DOHH2 (cell line): ENCODE results near the gene CDCA7.
A peak's percentile ranks its signal among the peaks of the same experiment; 100 is the strongest.

Experiments used
- H3F3A ChIP-seq: fragments of 200-600 bp; sonication (generic), shearing (Covaris generic); 2 replicates; pipeline ENCODE4 v1.6.0; 2016; ENCODE audit warnings: antibody characterized with exemption, mild to moderate bottlenecking; ENCODE audit not compliant: control insufficient read depth, insufficient read depth
- H3K27ac ChIP-seq: fragments of 200-600 bp; sonication (generic); 2 replicates; pipeline ENCODE4 v1.5.1; 2014; ENCODE audit warnings: low read depth, mild to moderate bottlenecking, low read length, moderate library complexity
- H3K27me3 ChIP-seq: fragments of 200-600 bp; sonication (generic); 2 replicates; pipeline ENCODE4 v1.6.1; 2014; ENCODE audit warnings: mild to moderate bottlenecking, low read length, mixed read lengths; ENCODE audit not compliant: control insufficient read depth
- H3K36me3 ChIP-seq: fragments of 200-600 bp; sonication (generic); 2 replicates; pipeline ENCODE4 v1.6.1; 2014; ENCODE audit warnings: mild to moderate bottlenecking, low read length, moderate library complexity, mixed read lengths; ENCODE audit not compliant: control insufficient read depth
- H3K4me1 ChIP-seq: fragments of 200-600 bp; sonication (generic); 2 replicates; pipeline ENCODE4 v1.6.1; 2014; ENCODE audit warnings: mild to moderate bottlenecking, low read length, mixed read lengths; ENCODE audit not compliant: control insufficient read depth
- H3K4me2 ChIP-seq: fragments of 200-600 bp; sonication (generic); 2 replicates; pipeline ENCODE4 v1.6.0; 2014; ENCODE audit warnings: mild to moderate bottlenecking, low read length, moderate library complexity
- H3K4me3 ChIP-seq: fragments of 200-600 bp; sonication (generic); 2 replicates; pipeline ENCODE4 v1.5.1; 2014; ENCODE audit warnings: mild to moderate bottlenecking, low read length, mixed read lengths
- H3K79me2 ChIP-seq: fragments of 200-600 bp; sonication (generic); 2 replicates; pipeline ENCODE4 v1.6.1; 2014; ENCODE audit warnings: mild to moderate bottlenecking, low read length, mixed read lengths; ENCODE audit not compliant: control insufficient read depth
- H3K9me2 ChIP-seq: fragments of 200-600 bp; sonication (generic); replicated peaks from 2 replicates; pipeline ENCODE4 v1.6.1; 2014; ENCODE audit warnings: mild to moderate bottlenecking, low read length, mixed read lengths; ENCODE audit not compliant: control insufficient read depth
- H3K9me3 ChIP-seq: fragments of 200-600 bp; sonication (generic); 2 replicates; pipeline ENCODE4 v1.6.1; 2014; ENCODE audit warnings: antibody characterized with exemption, low read length, mixed read lengths; ENCODE audit not compliant: control insufficient read depth, insufficient read depth
- H4K20me1 ChIP-seq: fragments of 200-600 bp; sonication (generic); 2 replicates; pipeline ENCODE4 v1.6.0; 2014; ENCODE audit warnings: low read depth, mild to moderate bottlenecking, antibody characterized with exemption, low read length, moderate library complexity; ENCODE audit not compliant: control insufficient read depth, insufficient read depth
- EZH2phosphoT487 ChIP-seq: fragments of 200-600 bp; sonication (generic); IDR thresholded peaks from 2 replicates; pipeline ENCODE4 v1.6.1; 2017; ENCODE audit warnings: borderline replicate concordance, mild to moderate bottlenecking, antibody characterized with exemption, low read length, moderate library complexity, mixed read lengths
- TF ChIP-seq, protein P1 (sequence below): fragments of 200-600 bp; sonication (generic); IDR thresholded peaks from one replicate; pipeline ENCODE4 v1.5.1; 2014; ENCODE audit warnings: antibody characterized with exemption, mild to moderate bottlenecking, low read depth, low read length; ENCODE audit not compliant: poor library complexity, severe bottlenecking

Gene CDCA7

GRCh38 chr2:173399229-173399628, 44.6 kb downstream of the CDCA7 start:
- no peaks in the 10 kb centered on the region for H3K9me3 ChIP-seq
- no peaks in the 10 kb centered on the region for H3F3A ChIP-seq
- H3K79me2 ChIP-seq: no peaks in the 10 kb centered on the region
- no peaks in the 10 kb centered on the region for H3K36me3 ChIP-seq
- TF ChIP-seq, protein P1, sequence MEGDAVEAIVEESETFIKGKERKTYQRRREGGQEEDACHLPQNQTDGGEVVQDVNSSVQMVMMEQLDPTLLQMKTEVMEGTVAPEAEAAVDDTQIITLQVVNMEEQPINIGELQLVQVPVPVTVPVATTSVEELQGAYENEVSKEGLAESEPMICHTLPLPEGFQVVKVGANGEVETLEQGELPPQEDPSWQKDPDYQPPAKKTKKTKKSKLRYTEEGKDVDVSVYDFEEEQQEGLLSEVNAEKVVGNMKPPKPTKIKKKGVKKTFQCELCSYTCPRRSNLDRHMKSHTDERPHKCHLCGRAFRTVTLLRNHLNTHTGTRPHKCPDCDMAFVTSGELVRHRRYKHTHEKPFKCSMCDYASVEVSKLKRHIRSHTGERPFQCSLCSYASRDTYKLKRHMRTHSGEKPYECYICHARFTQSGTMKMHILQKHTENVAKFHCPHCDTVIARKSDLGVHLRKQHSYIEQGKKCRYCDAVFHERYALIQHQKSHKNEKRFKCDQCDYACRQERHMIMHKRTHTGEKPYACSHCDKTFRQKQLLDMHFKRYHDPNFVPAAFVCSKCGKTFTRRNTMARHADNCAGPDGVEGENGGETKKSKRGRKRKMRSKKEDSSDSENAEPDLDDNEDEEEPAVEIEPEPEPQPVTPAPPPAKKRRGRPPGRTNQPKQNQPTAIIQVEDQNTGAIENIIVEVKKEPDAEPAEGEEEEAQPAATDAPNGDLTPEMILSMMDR: no peak
- TF ChIP-seq EZH2phosphoT487: no peak
- H4K20me1 ChIP-seq: no peaks in the 10 kb centered on the region
- no peak overlapping the region for H3K4me2 ChIP-seq
- H3K9me2 ChIP-seq: no peaks in the 10 kb centered on the region
- H3K4me3 ChIP-seq: no peak overlapping the region
- H3K27me3 ChIP-seq: peaks cover 43% of the 10 kb centered on the region
- H3K4me1 ChIP-seq: peaks cover 9% of the 10 kb centered on the region; the same call in 1 of the 2 replicates
- no peak overlapping the region for H3K27ac ChIP-seq

DNA sequence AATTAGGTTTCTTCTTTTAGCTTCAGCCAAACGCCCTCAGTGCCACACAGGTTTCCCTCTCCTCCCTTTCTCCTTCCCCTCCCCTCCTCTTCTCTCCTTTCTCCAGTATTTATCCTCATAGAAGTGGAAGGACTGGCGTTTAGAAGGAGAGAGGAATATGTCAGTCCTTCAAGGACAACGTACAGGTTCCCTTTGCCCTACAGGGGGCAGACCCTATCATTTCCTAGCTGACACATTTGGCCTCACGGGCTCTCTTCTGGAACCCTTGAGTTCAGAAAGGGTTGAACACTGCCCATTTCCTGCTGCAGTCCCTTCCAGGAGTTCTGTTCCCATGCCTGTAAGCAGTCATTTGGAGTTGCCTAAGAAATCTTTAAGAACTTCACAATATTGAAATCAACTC, 46.1 kb downstream of the CDCA7 start:
- TF ChIP-seq, protein P1: peak; percentile 54
- TF ChIP-seq EZH2phosphoT487: no peak
- Histone ChIP-seq H3K9me3 (no peaks in the 10 kb centered on the region), H3K79me2 (no peaks in the 10 kb centered on the region), H3K4me1 (peaks cover 7% of the 10 kb centered on the region; the same call in 1 of the 2 replicates), H3K9me2 (no peaks in the 10 kb centered on the region), H4K20me1 (no peaks in the 10 kb centered on the region), H3K27me3 (peaks cover 52% of the 10 kb centered on the region), H3K4me3 (no peak overlapping the region), H3K27ac (no peak overlapping the region), H3K36me3 (no peaks in the 10 kb centered on the region), H3F3A (no peaks in the 10 kb centered on the region), H3K4me2 (no peak overlapping the region)

DNA sequence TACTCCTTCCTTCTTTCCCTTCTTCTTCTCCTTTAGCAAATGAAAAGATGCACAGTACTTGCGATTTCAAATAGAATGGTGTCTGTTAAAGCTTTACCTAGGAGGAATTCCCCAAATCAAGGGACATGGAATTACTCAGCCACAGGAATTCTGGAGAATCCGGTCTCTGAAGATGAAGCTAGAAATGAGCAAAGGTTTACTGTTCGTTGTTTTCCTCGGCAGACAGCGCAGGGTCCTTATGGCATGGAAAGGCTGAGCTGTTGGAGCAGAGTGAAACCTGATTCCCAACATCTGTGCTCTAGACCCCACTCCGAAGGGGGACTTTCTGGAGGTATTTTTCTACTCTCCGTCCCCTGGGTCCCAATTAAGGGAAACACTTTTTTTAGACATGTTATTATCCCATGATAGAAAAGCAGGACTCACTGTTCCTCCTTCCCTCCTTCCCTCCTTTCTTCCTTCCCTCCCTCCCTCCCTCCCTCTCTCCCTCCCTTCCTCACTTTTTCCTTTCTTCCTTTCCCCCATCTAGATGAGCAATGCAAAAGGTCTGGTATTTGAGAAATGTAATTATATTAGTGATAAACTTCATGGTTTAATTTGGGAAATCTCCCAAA, 47.1 kb downstream of the CDCA7 start:
- no peaks in the 10 kb centered on the region for H3K36me3 ChIP-seq
- no peak overlapping the region for H3K4me3 ChIP-seq
- H3K27ac ChIP-seq: no peak overlapping the region
- no peaks in the 10 kb centered on the region for H4K20me1 ChIP-seq
- H3K27me3 ChIP-seq: peaks cover 54% of the 10 kb centered on the region
- no peaks in the 10 kb centered on the region for H3K9me2 ChIP-seq
- H3K4me1 ChIP-seq: peaks cover 6% of the 10 kb centered on the region; the same call in 1 of the 2 replicates
- H3K79me2 ChIP-seq: no peaks in the 10 kb centered on the region
- TF ChIP-seq EZH2phosphoT487: no peak
- TF ChIP-seq, protein P1: no peak
- 0 out of 2 replicates have a peak overlapping the region, but pooled peaks have one; percentile 5 for H3K4me2 ChIP-seq
- H3K9me3 ChIP-seq: no peaks in the 10 kb centered on the region
- H3F3A ChIP-seq: no peaks in the 10 kb centered on the region
